Heart right ventricle (tissue), 16 donors: ENCODE measurements around the gene TOPAZ1. TPM values are rescaled to one million over a fixed set of nuclear protein-coding genes. Genes with fewer than 3 reads are reported as not detected.

Experiments
- ATAC-seq, 8 donors: fragments of 200-7000 bp; cut with Tn5 transposase; one replicate each; pipeline ENCODE4 v1.9.1; 2020; ENCODE audit warnings: mild to moderate bottlenecking in 8 of 8, moderate library complexity in 8 of 8, moderate number of reproducible peaks in 1 of 8
- DNase-seq, 2 donors: peaks; one replicate each; pipeline ENCODE4 v3.0.0-alpha.2; 2020
- H3K27ac ChIP-seq, 10 donors: fragments of 200-600 bp; sonication (generic) in 2 of 10; one replicate each; pipeline versions ENCODE4 v1.5.0 to v1.8.0; 2020 to 2022; ENCODE audit warnings: mild to moderate bottlenecking in 3 of 10
- H3K27me3 ChIP-seq, 7 donors: fragments of 200-600 bp; one replicate each; pipeline ENCODE4 v1.8.0; 2021 to 2022; ENCODE audit warnings: mild to moderate bottlenecking in 2 of 7
- H3K36me3 ChIP-seq, 9 donors: fragments of 200-600 bp; sonication (generic) in 1 of 9; one replicate each; pipeline versions ENCODE4 v1.5.0 to v1.8.0; 2020 to 2022; ENCODE audit warnings: mild to moderate bottlenecking in 2 of 9
- H3K4me1 ChIP-seq, 9 donors: fragments of 200-600 bp; sonication (generic) in 1 of 9; one replicate each; pipeline versions ENCODE4 v1.5.0 to v1.8.0; 2020 to 2022; ENCODE audit warnings: mild to moderate bottlenecking in 4 of 9
- H3K4me3 ChIP-seq, 10 donors: fragments of 200-600 bp; sonication (generic) in 2 of 10; one replicate each; pipeline versions ENCODE4 v1.5.0 to v1.8.0; 2020 to 2022; ENCODE audit warnings: mild to moderate bottlenecking in 7 of 10, moderate library complexity in 2 of 10
- H3K9me3 ChIP-seq, 11 donors: fragments of 200-600 bp in 10 of 11; sonication (generic) in 2 of 11; one replicate each; pipeline versions ENCODE4 v1.5.0 to v1.8.0; 2013 to 2022; ENCODE audit warnings: mild to moderate bottlenecking in 2 of 11, control low read depth in 1 of 11, moderate library complexity in 1 of 11
- WGBS, 2 donors: extraction: QIAGEN DNeasy Blood & Tissue Kit; methylation state at CpG; one replicate each; pipeline ENCODE4 v1.1.7; 2013; ENCODE audit warnings: inconsistent platforms in 1 of 2; 5-methylcytosine and 5-hydroxymethylcytosine counted together
- intact Hi-C, 10 donors: fragments of 100-400 bp; cut with DNase I; formaldehyde crosslinking; loops; one replicate each; pipeline versions ENCODE4 v1.11.1 to v1.14.2; 2022
- polyA plus RNA-seq, 2 donors: library from polyadenylated mRNA; stranded (reverse); fragments of 200-250 nt; gene quantifications; one replicate each; pipeline ENCODE4 v1.2.3, GENCODE V29; 2013
- total RNA-seq, 10 donors: library from RNA; stranded (reverse); fragmentation: NEBNext Ultra II Directional in 3 of 10; extraction: Animal tissue kit (Norgen Biotek cat#: 25700) in 3 of 10; gene quantifications; one replicate each; pipeline versions ENCODE4 v1.2.1 to v1.2.4, GENCODE V29; 2021 to 2023
- TF ChIP-seq, protein P1 (sequence below), 9 donors: fragments of 200-600 bp; sonication (generic) in 2 of 9; IDR thresholded peaks; one replicate each; pipeline versions ENCODE4 v1.5.0 to v1.8.0; 2021 to 2022; ENCODE audit warnings: antibody characterized with exemption in 9 of 9, mild to moderate bottlenecking in 5 of 9, moderate library complexity in 1 of 9
- donor health status: Arrhythmogenic right ventricular cardiomyopathy.
- donor health status: ischemic (EF 13 %, LVEDD 7.1; RV severe dilation, severe dysfunction).
- donor health status: healthy with polysubstance abuse.
- donor health status: DM: no; HTN: yes; CAD: no.
- donor health status: DM: no; HTN: no; CAD: no.
- donor health status: ischemic (EF 25% LVEDD 6.9; RV normal size, moderate dysfunction).
- donor health status: ischemic (EF 25% LVEDD 5.7; RV mildly dilated, moderate dysfunction).
- donor health status: healthy.
- donor health status: DM: yes; HTN: yes; CAD: no.
- donor health status: Ischemic cardiomyopathy.
- donor health status: ischemic (EF 35%, LVEDD 5.7; RV mildly dilated, moderate dysfunction).
- donor health status: nonischemic (EF 11% LVEDD 7.7; RV severe dilation, severe dysfunction).
- donor health status: DM: yes; HTN: yes; CAD: no.
- donor health status: PGD.
- donor health status: ischemic (EF 29% LVEDD 5.4; RV normal size, mild dysfunction).
- donor health status: nonischemic (EF 23%, LVEDD 6.1; RV moderate dilation, normal function).

The TOPAZ1 gene
- total and polyA plus RNA-seq, 12 donors, result not detected

DNA sequence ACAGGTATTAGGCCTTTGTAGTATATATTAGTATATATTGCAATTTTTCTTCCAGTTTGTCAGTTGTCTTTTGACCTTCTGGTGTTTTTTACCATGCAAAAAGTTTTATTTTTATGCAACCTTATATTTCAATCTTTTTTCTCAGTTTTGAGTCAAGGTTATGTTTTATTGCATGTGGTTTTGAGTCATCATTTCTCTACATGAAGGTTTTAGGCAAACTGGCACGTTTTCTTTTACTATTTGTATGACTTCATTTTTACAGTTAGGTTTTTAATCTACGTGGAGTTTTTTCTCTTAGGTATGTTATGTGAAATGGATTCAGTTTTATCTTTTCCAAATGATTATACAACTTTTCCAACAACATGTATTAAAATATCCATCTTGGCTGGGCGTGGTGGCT is 60.1 kb downstream of the TOPAZ1 start:
- H3K27ac ChIP-seq, result no peak overlapping the region
- no peaks in the 10 kb centered on the region for H3K27me3 ChIP-seq
- TF ChIP-seq, protein P1, sequence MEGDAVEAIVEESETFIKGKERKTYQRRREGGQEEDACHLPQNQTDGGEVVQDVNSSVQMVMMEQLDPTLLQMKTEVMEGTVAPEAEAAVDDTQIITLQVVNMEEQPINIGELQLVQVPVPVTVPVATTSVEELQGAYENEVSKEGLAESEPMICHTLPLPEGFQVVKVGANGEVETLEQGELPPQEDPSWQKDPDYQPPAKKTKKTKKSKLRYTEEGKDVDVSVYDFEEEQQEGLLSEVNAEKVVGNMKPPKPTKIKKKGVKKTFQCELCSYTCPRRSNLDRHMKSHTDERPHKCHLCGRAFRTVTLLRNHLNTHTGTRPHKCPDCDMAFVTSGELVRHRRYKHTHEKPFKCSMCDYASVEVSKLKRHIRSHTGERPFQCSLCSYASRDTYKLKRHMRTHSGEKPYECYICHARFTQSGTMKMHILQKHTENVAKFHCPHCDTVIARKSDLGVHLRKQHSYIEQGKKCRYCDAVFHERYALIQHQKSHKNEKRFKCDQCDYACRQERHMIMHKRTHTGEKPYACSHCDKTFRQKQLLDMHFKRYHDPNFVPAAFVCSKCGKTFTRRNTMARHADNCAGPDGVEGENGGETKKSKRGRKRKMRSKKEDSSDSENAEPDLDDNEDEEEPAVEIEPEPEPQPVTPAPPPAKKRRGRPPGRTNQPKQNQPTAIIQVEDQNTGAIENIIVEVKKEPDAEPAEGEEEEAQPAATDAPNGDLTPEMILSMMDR (IDR thresholded peaks at IDR 0.05), result no peak
- H3K4me1 ChIP-seq, result no peaks in the 10 kb centered on the region
- H3K4me3 ChIP-seq, result no peak overlapping the region
- intact Hi-C loops, result no loop called here
- WGBS, 2 donors, result 81 to 83% methylated on average over 3 of the region's 3 CpGs
- no peaks in the 10 kb centered on the region for H3K36me3 ChIP-seq
- ATAC-seq (no peak), DNase-seq (no peak)
- H3K9me3 ChIP-seq, result no peaks in the 10 kb centered on the region

GRCh38 chr3:44309500-44309899 is 67.8 kb downstream of the TOPAZ1 start:
- ATAC-seq (no peak), DNase-seq (no peak)
- Histone ChIP-seq H3K27ac (no peak overlapping the region), H3K36me3 (no peaks in the 10 kb centered on the region), H3K4me3 (no peak overlapping the region), H3K9me3 (no peaks in the 10 kb centered on the region), H3K4me1 (no peaks in the 10 kb centered on the region), H3K27me3 (peaks cover 0 to 4% (median 0%) of the 10 kb centered on the region in 7 donors)
- TF ChIP-seq, protein P1 (IDR thresholded peaks at IDR 0.05), result no peak
- intact Hi-C loops, result no loop called here

DNA sequence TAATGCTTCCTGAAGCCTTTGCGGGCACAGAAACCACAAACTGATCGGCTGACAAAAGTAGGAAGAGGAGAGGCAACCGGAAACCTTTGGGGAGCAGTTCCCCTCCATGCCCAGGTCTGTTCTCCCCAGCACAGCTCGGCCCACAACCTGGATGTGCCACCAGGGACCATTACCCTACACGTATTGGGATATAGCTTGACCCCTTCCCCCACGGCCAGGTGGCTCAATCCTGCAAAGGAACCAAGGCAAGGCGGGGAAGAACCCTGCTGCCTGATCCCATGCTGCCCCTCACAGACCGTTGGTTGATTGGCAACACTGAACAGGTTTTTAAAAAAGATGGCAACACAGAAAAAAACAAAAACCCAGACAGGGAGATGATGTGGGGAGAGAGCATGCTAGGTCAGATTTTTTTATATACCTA is 77.2 kb downstream of the TOPAZ1 start:
- intact Hi-C loops, result no loop called here
- ATAC-seq (no peak), DNase-seq (no peak)
- 60% methylated on average over 8 of the region's 8 CpGs for WGBS, 2 donors
- TF ChIP-seq, protein P1 (IDR thresholded peaks at IDR 0.05), result no peak
- Histone ChIP-seq H3K36me3 (no peaks in the 10 kb centered on the region), H3K27me3 (peaks cover 0 to 16% (median 4%) of the 10 kb centered on the region in 7 donors), H3K9me3 (no peaks in the 10 kb centered on the region), H3K4me1 (no peaks in the 10 kb centered on the region), H3K4me3 (no peak overlapping the region), H3K27ac (no peak overlapping the region)

- H3K27me3 ChIP-seq, result peaks cover 0 to 16% (median 4%) of the 10 kb centered on the region in 7 donors
- no peak overlapping the region for H3K27ac ChIP-seq
- ATAC-seq (no peak), DNase-seq (no peak)
- H3K4me1 ChIP-seq, result no peaks in the 10 kb centered on the region
- no peak overlapping the region for H3K4me3 ChIP-seq
- H3K9me3 ChIP-seq, result no peaks in the 10 kb centered on the region
- no peaks in the 10 kb centered on the region for H3K36me3 ChIP-seq
- TF ChIP-seq, protein P1 (IDR thresholded peaks at IDR 0.05), result no peak
- 59 to 63% methylated on average over 3 of the region's 3 CpGs for WGBS, 2 donors
- intact Hi-C loops, result loop anchor here in 5 of 10 donors (5.0 to 10.0 kb wide), 7 partner anchors 153 to 603 kb away; partner anchors contain the start of gene ZNF445 (in 3 of the 5)
These were observed 79.6 kb downstream of the TOPAZ1 start for GRCh38 chr3:44321335-44321734.
